PC-3 (cell line): ENCODE data around the gene PTPRE.

Experiments
- CTCF ChIP-seq: fragments of 300-600 bp; sonication (generic); conservative IDR thresholded peaks from 2 replicates; pipeline ENCODE4 v1.5.1; 2017; ENCODE audit warnings: antibody characterized with exemption, low read depth, mild to moderate bottlenecking, low read length
- EZH2phosphoT487 ChIP-seq: fragments of 300-600 bp; sonication (generic); IDR thresholded peaks from 2 replicates; pipeline ENCODE4 v1.6.1; 2018; ENCODE audit warnings: mild to moderate bottlenecking, antibody characterized with exemption, low read length, borderline replicate concordance

- TF ChIP-seq EZH2phosphoT487 (no peak), CTCF (no peak)
Observed at GRCh38 chr10:127888521-127889312, 18.2 kb upstream of the PTPRE start.
